Measurements from ENCODE around the gene ZNF224. TPM values are rescaled to one million over a fixed set of nuclear protein-coding genes. Genes with fewer than 3 reads are reported as not detected.

The ZNF224 gene
- total and polyA plus RNA-seq, 2 of the 13 experiments (the other 11 are each of a cell fraction or from before 2014, with no cell fraction given) = 13.0 to 16.1 TPM

DNA sequence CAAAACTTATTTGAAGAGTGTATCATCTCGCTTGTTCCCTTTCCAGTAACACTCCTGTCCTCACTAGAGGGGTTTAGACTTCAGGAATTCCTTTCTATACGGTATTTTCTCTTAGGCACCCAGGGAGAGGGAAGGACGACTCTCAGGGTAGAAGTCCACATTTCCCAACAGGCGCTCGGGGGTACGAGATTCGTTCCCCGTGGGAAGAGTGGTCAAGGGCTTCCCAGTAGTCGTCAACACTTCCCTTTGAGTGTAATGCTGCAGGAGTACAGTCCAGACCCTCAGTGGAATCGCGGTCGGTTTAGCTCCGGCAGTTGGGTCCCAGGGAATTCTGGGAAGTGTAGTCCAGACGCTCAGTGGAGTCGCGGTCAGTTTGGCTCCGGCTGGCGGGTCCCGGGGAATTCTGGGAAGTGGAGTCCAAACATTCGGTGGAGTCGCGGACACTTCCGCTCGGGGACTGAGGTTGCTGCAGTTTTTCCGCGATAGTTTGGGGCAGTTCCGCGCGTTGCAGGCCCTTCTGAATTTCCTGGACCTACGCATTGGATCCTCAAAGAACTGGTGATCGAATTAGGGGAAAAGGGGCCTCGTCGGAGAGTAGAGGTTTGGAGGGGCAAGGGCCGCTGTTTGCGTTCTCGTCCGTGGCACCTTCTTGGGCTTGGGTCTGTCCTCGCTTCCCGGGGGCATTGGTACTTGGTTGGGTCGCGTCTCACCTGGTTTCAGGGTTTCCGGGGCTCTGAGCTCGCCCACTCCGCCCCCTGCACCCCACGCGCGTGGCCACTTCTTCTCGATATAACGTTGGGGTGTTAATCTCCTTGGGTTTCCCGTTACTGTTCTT is at the start of gene ZNF224 (continued):
- TF ChIP-seq ZNF879 (CRISPR knock-in tag; IDR thresholded peaks at IDR 0.05) (no peak), CHD2 (IDR thresholded peaks at IDR 0.05; ENCODE audit: low read depth, low read length) (peak; percentile 78), CENPT (CRISPR knock-in tag; IDR thresholded peaks at IDR 0.05; ENCODE audit: low read depth) (no peak), CBX2 (IDR thresholded peaks at IDR 0.05; ENCODE audit: low read depth, low read length) (no peak), CBX2 (CRISPR knock-in tag; IDR thresholded peaks at IDR 0.05; ENCODE audit: low read depth) (no peak), NFYB (CRISPR knock-in tag; IDR thresholded peaks at IDR 0.05) (peak; percentile 60), ZBTB42 (CRISPR knock-in tag; IDR thresholded peaks at IDR 0.05) (no peak), ZNF605 (CRISPR knock-in tag; IDR thresholded peaks at IDR 0.05) (peak; percentile 67; the same call in 1 of the 2 replicates), ZNF557 (CRISPR knock-in tag; IDR thresholded peaks at IDR 0.05) (peak; percentile 69; the same call in 1 of the 2 replicates), POLR2A (IDR thresholded peaks at IDR 0.05; ENCODE audit: insufficient read depth in 1 of 2, low read depth in 2 of 2, low read length in 2 of 2) (peak; percentile 62 to 80), HDAC6 (IDR thresholded peaks at IDR 0.05; ENCODE audit: low read depth, low read length) (no peak), YY1 (IDR thresholded peaks at IDR 0.05; ENCODE audit: insufficient read depth, insufficient replicate concordance, low read depth, low read length) (peak; percentile 72), SNAPC2 (CRISPR knock-in tag; IDR thresholded peaks at IDR 0.05) (0 out of 2 replicates have a peak, but pooled peaks have one; percentile 68), ATF1 (CRISPR knock-in tag; IDR thresholded peaks at IDR 0.05) (peak; percentile 60), KLF16 (CRISPR knock-in tag; IDR thresholded peaks at IDR 0.05) (peak in 1 of 2 experiments; percentile 57; a peak in 2 of 4 replicates), ELF3 (CRISPR knock-in tag; IDR thresholded peaks at IDR 0.05) (peak; percentile 73), PPARG (CRISPR knock-in tag; conservative IDR thresholded peaks at IDR 0.05) (no peak), ZNF543 (CRISPR knock-in tag; IDR thresholded peaks at IDR 0.05) (no peak), SMYD3 (CRISPR knock-in tag; IDR thresholded peaks at IDR 0.05) (0 out of 2 replicates have a peak, but pooled peaks have one; percentile 35), ZNF766 (CRISPR knock-in tag; IDR thresholded peaks at IDR 0.05; ENCODE audit: borderline replicate concordance) (no peak), SATB2 (CRISPR knock-in tag; IDR thresholded peaks at IDR 0.05) (no peak)
- TF ChIP-seq, protein P1, sequence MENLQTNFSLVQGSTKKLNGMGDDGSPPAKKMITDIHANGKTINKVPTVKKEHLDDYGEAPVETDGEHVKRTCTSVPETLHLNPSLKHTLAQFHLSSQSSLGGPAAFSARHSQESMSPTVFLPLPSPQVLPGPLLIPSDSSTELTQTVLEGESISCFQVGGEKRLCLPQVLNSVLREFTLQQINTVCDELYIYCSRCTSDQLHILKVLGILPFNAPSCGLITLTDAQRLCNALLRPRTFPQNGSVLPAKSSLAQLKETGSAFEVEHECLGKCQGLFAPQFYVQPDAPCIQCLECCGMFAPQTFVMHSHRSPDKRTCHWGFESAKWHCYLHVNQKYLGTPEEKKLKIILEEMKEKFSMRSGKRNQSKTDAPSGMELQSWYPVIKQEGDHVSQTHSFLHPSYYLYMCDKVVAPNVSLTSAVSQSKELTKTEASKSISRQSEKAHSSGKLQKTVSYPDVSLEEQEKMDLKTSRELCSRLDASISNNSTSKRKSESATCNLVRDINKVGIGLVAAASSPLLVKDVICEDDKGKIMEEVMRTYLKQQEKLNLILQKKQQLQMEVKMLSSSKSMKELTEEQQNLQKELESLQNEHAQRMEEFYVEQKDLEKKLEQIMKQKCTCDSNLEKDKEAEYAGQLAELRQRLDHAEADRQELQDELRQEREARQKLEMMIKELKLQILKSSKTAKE (CRISPR knock-in tag; IDR thresholded peaks at IDR 0.05; ENCODE audit: borderline replicate concordance) = no peak
- TF ChIP-seq, protein P2, sequence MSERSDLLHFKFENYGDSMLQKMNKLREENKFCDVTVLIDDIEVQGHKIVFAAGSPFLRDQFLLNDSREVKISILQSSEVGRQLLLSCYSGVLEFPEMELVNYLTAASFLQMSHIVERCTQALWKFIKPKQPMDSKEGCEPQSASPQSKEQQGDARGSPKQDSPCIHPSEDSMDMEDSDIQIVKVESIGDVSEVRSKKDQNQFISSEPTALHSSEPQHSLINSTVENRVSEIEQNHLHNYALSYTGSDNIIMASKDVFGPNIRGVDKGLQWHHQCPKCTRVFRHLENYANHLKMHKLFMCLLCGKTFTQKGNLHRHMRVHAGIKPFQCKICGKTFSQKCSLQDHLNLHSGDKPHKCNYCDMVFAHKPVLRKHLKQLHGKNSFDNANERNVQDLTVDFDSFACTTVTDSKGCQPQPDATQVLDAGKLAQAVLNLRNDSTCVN (CRISPR knock-in tag; IDR thresholded peaks at IDR 0.05; ENCODE audit: borderline replicate concordance) = peak; percentile 46; the same call in 1 of the 2 replicates
- TF ChIP-seq, protein P3, sequence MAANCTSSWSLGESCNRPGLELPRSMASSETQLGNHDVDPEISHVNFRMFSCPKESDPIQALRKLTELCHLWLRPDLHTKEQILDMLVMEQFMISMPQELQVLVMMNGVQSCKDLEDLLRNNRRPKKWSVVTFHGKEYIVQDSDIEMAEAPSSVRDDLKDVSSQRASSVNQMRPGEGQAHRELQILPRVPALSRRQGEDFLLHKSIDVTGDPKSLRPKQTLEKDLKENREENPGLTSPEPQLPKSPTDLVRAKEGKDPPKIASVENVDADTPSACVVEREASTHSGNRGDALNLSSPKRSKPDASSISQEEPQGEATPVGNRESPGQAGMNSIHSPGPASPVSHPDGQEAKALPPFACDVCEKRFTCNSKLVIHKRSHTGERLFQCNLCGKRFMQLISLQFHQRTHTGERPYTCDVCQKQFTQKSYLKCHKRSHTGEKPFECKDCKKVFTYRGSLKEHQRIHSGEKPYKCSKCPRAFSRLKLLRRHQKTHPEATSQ (CRISPR knock-in tag; IDR thresholded peaks at IDR 0.05; ENCODE audit: borderline replicate concordance) = no peak
- TF ChIP-seq, protein P4, sequence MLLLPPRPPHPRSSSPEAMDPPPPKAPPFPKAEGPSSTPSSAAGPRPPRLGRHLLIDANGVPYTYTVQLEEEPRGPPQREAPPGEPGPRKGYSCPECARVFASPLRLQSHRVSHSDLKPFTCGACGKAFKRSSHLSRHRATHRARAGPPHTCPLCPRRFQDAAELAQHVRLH (CRISPR knock-in tag; IDR thresholded peaks at IDR 0.05; ENCODE audit: borderline replicate concordance, low read depth) = no peak; the same call in 1 of the 2 replicates

All from HepG2 (cell line).